GM13976 (cell line): ENCODE measurements around the gene BCLAF3.

Source experiments
- DNase-seq: peaks from one replicate; pipeline ENCODE4 v3.0.0; 2012; ENCODE audit warnings: low spot score
- CTCF ChIP-seq: IDR thresholded peaks from 2 replicates; pipeline ENCODE4 v1.5.1; 2012; ENCODE audit warnings: borderline replicate concordance, mild to moderate bottlenecking; ENCODE audit not compliant: insufficient read depth; ENCODE audit errors: extremely low read depth, missing control alignments, control extremely low read depth
- in situ Hi-C: fragments of 300-500 bp; cut with MboI; formaldehyde crosslinking; loops from one replicate; pipeline ENCODE4 v1.12.0; 2022; ENCODE audit warnings: low sequenced_read_pairs, mixed read lengths, inconsistent platforms; ENCODE audit not compliant: unreplicated experiment

Gene BCLAF3

GRCh38 chrX:20007962-20008622, 17.2 kb upstream of the BCLAF3 start:
- TF ChIP-seq CTCF: no peak
- in situ Hi-C loops: no loop called here
- no peak for DNase-seq

DNA sequence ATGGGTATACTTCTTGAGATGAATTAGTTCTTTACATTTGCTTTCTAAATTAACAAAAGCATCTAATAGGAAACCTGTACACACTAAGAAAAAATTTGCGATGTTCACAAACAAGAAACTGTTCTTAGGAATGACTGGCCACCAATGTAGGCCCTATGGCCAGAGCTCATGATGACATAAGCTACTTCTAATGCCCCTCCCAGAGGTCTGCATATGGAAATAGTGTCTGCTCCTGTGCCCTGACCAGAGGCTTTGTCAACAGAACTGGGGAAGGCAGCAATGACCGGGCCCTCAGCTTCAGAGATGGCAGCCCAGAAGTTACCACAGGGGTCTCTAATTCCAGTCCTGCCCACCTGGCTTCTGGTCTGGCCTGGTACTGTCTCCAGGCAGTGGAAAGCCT, 15.0 kb upstream of the BCLAF3 start:
- no peak for TF ChIP-seq CTCF
- DNase-seq: no peak

GRCh38 chrX:20001588-20001987, 10.7 kb upstream of the BCLAF3 start:
- no peak for DNase-seq
- in situ Hi-C loops: no loop called here
- TF ChIP-seq CTCF: no peak

More for the DNA sequence above, 15.0 kb upstream of the BCLAF3 start:
- in situ Hi-C loops: no loop called here

- in situ Hi-C loops: no loop called here
- DNase-seq: no peak
- no peak for TF ChIP-seq CTCF
Measured at GRCh38 chrX:19991350-19991718, 473 bp upstream of the BCLAF3 start.

GRCh38 chrX:19990151-19990555, 708 bp downstream of the BCLAF3 start:
- DNase-seq: peak; percentile 37
- in situ Hi-C loops: no loop called here
- no peak for TF ChIP-seq CTCF

GRCh38 chrX:19987856-19988255, 3.0 kb downstream of the BCLAF3 start:
- no peak for TF ChIP-seq CTCF
- in situ Hi-C loops: no loop called here
- no peak for DNase-seq
